Subcutaneous adipose tissue (tissue), 4 donors: ENCODE measurements around the gene CHD5. TPM values are rescaled to one million over a fixed set of nuclear protein-coding genes. Genes with fewer than 3 reads are reported as not detected.

Experiments used
- CTCF ChIP-seq: fragments of 450-650 bp; IDR thresholded peaks from one replicate; pipeline ENCODE4 v1.5.1; 2016; ENCODE audit warnings: low read depth, mild to moderate bottlenecking, control low read depth, antibody characterized with exemption, moderate library complexity
- total RNA-seq, 4 donors: library from RNA; depleted of rRNA; stranded (reverse); fragments of >200 nt; gene quantifications; one replicate each; pipeline ENCODE4 v1.1.0, GENCODE V29; 2016

The CHD5 gene
- total RNA-seq, 4 donors from 2014 or later = 0.19 to 0.49 (median 0.22) TPM; not detected in 1

- TF ChIP-seq CTCF = no peak
These were observed 99.7 kb downstream of the CHD5 start for GRCh38 chr1:6080469-6080868.

GRCh38 chr1:6077919-6078318 is 102.2 kb downstream of the CHD5 start:
- no peak for TF ChIP-seq CTCF

- TF ChIP-seq CTCF = no peak
These were observed 102.6 kb downstream of the CHD5 start for GRCh38 chr1:6077506-6077905.

GRCh38 chr1:6075748-6076147 is 104.4 kb downstream of the CHD5 start:
- no peak for TF ChIP-seq CTCF

GRCh38 chr1:6074192-6074901 is 105.8 kb downstream of the CHD5 start:
- no peak for TF ChIP-seq CTCF

- TF ChIP-seq CTCF = no peak
These were observed 106.6 kb downstream of the CHD5 start for GRCh38 chr1:6073480-6074053.

GRCh38 chr1:6072774-6073479 is 107.2 kb downstream of the CHD5 start:
- TF ChIP-seq CTCF = no peak
